NCI-H82 (cell line): ENCODE measurements around the gene TCF23.

Experiments used
- DNase-seq: peaks from one replicate; lab custom pipeline; 2025; lab: John Stamatoyannopoulos, UW

The TCF23 gene

DNA sequence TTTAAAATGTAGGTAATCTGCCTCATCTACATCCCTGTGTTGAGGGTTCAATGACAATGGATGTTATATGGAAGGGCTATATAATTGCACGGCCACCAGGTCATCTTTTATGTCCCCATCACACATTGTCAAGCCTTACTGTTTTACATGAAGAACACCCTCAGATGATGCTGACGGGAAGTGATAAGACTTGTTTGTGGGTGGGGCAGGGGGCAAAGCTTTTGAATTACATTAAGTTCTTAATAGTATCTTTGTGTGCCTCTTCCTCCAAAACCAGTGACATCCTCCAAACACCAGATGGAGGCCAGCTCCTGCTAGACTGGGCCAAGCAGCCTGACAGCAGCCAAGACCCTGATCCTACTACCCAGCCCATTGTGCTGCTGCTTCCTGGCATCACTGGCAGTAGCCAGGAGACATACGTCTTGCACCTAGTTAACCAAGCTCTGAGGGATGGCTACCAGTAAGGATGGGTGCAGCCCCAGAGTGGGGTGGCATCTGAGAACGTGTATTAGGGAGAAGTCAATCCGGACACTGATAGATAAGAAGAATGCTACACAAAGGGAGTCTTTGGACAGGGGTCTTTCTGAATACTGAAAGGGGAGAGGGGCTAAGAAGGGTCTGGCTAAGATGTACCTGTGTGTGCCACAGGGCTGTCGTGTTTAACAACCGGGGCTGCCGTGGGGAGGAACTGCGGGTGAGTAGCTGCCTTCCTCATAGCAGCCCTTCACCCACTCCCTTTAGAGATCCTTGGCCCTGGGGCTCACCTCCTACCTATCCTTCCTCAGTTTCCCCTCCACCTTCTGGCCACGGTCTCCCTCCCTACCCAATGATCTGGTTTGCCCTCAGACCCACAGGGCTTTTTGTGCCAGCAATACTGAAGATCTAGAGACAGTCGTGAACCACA lies 19.9 kb upstream of the TCF23 start:
- no peak for DNase-seq

DNA sequence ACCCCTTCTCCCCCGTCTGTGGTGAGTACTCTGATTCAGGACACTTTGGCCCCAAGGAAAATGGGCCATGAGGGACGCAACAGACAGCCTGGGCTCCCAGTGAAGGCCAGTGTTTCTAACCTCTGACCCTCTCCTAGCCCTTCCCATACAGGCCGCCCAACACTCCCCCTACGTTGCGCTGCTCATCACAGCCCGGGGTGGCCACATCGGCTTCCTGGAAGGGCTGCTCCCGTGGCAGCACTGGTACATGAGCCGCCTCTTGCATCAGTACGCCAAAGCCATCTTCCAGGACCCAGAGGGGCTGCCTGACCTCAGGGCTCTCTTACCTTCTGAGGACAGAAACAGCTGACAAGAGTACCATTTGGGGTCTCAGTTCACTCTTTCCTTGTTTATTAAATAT lies 18.4 kb upstream of the TCF23 start:
- no peak for DNase-seq

DNA sequence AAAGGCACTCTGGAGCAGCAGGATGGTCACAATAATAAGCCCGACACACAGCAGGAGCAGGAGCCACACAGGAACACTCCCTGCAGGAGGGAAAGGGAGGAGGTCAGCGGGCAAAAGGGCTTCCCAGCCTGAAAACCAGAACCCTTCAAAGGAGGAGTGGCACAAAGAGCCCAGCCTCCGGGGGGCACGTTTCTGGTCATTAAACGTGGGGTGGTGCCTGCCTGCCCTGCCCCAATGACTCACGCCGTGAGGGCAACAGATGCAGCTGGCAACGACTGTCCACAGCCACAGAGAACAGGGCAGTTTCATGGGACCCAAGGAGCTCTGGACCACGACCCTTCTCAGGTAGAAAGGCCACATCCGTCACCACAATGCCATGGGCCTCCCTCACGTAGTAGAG lies 17.4 kb upstream of the TCF23 start:
- no peak for DNase-seq

DNA sequence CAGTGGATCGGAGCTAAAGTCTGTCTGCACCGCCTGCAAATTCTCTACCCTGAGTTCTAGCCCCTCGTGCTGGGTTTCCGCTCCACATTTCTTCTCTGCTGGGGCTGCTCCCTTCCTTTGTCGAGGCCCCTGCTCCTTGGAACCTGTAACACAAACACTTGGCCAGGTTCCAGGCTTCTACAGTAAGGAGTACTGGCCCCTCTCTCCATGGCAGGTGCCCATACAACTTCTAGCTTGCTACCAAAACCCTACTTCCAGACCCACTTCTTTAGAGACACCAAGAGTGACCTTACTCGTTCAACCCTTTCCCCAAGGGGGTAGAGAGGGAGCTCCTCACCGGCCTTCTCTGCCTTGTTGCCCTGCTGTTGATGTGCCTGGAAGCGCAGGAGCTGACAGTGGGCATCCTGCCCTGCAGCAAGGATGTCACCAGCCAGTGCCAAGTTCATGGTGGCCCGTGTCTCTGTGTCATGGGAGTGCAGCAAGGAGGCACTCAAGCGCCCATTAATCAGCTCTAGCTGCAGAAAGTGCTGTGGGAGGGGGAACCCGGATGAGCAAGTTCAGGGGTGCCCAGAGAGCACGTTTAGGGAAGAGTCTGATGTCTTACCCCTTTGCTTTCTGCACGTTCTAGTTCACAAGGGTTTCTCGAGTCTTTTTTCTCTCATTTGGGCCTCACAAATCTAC lies 15.5 kb upstream of the TCF23 start:
- DNase-seq = no peak

DNA sequence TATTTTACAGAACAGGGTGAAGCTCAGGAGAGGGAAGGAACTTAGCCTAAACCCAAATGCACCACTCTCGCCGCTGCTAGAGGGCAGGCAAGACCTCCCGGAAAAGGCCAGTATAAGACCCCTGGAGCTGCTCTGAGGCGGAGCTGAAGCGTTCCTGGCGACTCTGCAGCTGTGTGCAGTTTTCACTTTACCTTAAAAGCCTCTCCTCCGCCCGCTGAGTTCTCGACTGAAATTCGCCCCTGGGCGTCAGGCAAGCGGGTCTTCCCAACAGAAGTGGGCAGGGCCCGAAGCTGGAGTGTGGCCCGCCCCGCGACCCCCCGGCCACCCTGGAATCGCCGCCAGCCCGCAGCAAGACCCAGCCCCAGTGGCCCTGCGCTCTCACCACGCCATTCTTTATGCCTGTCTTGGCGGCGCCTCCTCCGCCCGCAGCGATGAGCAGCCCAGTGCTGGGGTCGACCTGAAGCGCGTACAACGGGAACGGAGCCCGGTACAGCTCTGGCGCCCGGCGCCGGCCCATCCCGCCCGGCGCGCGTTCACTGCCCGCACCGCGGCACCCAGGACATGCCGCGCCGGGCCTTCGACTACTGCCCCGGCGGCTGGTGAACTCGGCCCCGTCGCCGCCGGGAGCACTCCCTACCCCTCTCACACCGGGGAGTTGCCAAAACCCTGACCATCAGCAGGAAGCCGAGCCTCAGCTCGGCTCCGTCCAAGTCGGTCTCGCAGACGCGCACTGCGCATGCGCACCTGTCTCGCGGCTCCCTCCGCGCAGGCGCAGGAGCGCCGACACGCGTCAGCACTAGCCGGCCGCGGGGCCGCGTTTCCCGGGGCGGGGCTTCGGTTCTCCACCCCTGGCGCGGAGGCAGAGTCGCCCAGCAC lies 14.7 kb upstream of the TCF23 start, which contains the start of gene PREB:
Gene PREB, minus strand, starts transcription at position 732 of the 876 bp plus-strand sequence. Its CDS starts 215 bp downstream, at position 517.
- DNase-seq = peak; percentile 99

- DNase-seq = no peak
Measured at GRCh38 chr2:27134781-27135477, 13.9 kb upstream of the TCF23 start.

DNA sequence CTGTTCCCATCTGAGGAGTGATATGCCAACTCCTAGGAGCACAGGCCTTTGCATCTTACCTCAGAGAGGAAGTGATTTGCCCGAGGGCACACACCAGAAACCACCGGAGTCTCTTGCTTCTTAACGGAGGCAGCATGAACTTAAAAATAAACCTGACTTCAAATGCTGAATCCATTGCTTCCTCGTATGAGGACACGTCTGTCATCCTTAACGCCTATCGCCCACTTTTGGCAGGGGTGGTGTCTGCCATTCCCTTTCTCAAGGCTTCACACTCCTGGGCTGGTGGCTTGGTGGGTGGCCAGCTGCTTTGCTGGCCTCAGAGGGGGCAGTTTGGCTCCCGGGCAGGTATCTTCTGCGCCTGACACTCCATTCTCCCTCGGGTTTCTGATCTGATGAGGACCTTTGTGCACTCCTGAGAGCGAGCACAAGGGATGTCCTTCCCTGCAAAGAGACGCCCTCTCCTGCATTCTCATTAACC lies 13.3 kb upstream of the TCF23 start:
- no peak for DNase-seq

DNA sequence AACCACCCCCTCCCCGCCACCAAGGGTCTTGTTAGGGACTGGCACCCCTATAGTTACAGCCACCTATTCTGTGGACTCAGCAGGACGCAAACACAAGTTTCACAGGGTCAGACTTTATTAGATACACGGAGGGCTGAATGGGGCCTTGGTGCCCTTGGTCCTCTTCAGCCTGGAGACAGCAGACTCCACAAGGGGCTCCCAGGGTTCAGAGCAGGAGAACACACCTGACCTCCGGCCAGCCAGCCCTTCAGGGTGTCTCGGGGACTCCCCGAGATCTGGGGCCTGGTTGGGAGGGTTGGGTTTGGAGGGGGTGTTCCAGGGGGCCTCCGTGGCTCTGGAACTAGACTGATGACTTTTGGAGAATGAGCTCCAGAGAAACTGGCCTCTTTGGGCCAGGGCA lies 12.1 kb upstream of the TCF23 start:
- no peak for DNase-seq

GRCh38 chr2:27137322-27137935 lies 11.4 kb upstream of the TCF23 start:
- no peak for DNase-seq

DNA sequence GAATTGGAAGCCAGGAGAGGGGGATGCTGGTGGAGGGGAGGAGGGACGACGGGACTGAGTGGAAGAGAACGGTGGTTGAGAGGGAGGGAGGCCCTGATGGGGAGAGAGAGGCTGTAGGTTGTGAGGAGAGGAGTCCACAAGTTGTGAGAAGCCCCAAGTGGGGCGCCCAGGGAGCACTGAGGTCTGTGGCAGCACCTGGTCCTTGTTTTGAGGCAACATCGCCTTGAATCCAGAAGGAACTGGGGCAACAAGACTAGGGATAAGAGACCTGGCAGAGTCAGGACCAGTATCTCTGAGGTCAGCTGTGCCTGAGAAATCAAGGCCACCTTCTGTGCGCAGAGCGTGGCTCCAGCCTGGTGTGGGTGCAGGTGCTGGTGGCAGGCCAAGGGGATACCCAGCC lies 10.7 kb upstream of the TCF23 start:
- DNase-seq = no peak

- no peak for DNase-seq
Measured at GRCh38 chr2:27139310-27139709, 9.5 kb upstream of the TCF23 start, which contains the start of gene PRR30. Gene PRR30, minus strand, starts transcription at chr2:27139410. Its CDS starts 1,081 bp downstream, at chr2:27138329.

DNA sequence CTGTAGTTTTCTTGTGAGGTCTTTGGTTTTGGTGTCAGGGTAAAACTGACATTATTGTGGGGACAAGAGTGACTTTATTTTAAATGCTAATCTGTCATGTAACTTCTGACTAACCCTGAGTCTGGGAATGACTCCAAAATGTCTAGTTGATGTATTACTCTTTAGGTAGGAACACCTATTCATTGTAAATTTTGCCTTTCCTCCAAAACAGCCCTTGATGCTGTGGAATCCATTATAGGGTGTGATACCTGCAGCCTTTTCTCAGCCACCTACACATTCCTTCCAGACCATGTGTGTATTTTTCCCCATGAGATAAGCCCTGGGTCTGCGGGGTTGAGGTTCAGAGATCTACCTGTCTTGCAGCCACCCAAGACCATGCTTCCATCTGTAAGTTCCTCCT lies 5.5 kb upstream of the TCF23 start:
- no peak for DNase-seq

- DNase-seq = no peak
Measured at GRCh38 chr2:27145682-27146081, 3.1 kb upstream of the TCF23 start.

- DNase-seq = no peak
Measured at GRCh38 chr2:27147935-27148334, 869 bp upstream of the TCF23 start.

DNA sequence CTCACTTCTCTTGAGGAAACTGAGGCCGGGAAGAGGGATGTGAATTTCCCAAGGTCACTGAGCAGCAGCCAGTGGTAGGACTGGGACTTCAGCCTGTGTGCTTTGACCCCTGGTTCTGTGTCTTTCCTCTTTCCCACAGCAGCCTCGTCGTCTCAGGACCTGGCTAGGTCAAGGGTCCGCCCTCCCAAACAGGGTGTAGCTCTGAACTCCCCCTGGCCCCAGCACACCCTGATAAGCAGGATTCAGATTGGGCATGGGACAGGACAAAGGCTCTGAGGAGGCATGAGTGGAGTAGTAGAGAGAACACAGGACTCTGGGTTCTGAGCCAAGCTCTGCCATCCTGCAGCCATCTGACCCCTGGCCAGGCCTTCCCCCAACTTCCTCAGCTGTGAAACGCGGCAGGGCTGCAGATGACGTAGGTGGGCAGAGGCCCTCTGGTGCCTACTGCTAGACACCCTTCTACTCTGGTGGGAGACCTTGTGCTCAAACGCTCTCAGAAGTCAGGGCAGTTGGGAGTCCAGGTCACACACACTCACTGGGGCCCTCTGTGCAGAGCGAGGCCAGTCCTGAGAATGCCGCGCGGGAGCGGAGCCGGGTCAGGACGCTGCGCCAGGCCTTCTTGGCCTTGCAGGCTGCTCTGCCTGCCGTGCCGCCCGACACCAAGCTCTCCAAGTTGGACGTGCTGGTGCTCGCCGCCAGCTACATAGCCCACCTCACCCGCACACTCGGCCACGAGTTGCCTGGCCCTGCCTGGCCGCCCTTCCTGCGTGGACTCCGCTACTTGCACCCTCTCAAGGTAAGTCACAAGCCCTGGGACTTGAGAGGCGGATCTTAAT lies 984 bp downstream of the TCF23 start:
- DNase-seq = no peak

GRCh38 chr2:27150639-27151230 lies 1.9 kb downstream of the TCF23 start:
- DNase-seq = peak; percentile 77

- DNase-seq = no peak
Measured at GRCh38 chr2:27152102-27152795, 3.4 kb downstream of the TCF23 start.

DNA sequence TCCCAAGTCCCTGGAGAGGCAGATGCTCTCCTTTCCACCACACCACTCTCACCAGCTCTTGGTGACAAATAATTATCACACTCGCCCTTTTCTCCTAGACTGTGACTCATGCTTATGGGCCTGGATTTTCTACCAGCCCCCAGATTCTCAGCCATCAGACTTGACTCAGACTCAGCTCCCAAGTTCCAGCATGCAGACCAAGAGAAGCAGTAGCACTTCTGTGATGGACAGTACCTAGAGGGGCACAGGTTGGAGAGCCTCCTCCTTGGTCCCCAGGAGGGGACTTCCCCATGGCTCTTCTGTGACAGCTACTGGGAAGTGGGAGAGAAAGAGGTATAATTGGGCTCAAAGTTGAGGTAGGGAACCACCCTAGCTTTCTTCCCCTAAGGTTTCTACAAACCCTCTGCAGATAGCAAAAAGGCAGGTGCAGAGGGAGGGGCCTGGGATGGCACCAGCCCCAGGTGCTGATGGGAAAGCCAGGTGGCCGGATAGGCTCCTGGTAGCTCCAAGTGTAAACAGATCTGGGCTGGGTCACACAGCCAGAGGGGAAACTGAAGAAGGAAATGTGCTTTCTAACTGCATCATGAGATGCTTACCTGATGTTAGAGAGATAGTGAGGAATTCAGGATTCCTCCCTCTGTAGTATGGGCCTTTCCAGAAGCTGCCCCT lies 4.1 kb downstream of the TCF23 start:
- DNase-seq = no peak
